Globus pallidus (tissue), 1 donor: Measurements from ENCODE around the gene DHRS7B.

ENCODE experiments used
- DNase-seq: peaks from one replicate; pipeline ENCODE4 v3.0.0-alpha.2; 2015; ENCODE audit warnings: low spot score

Gene DHRS7B

DNA sequence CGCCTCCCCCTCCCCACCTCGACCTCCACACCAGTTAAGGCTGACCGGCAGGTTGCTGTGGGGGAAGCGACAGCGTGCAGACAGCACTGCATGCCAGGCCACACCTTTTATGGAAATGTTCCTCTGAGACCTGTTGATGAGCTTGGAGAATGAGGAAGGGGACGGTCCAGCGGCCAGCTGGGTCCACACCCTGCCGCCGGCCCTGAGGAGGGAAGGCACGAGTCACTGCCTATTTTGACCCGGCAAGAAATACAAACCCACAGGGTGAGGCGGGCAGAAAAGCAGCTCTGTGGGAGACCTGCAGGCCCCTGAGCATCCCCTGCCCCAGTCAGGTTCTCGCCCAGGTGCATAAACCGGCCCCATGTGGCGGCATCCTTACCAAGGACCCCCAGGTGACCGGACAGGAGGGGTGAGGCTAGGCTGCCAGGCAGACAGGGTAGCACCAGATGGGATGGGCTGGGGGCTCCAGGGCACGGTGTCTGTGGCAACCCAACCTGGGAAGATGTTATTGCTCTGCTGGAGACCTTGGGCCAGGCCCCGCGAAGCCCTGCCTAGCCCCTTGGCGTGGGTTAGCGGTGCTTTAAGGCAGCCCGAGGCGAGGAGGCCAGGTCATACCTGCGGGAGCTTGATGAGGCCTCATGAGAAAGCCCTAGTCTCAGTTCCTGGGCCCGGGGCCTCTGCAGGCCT is 113.7 kb downstream of the DHRS7B start:
- DNase-seq: no peak
